Activated CD8-positive, alpha-beta T cell treated with anti-CD3 and anti-CD28 coated beads for 36 hours (primary cell): ENCODE results near the gene DDIAS. TPM values are rescaled to one million over a fixed set of nuclear protein-coding genes. Genes with fewer than 3 reads are reported as not detected.
"Not testable (repeated sequence)": the region's sequence is repeated elsewhere in the genome, so short reads cannot be mapped to it uniquely, and the experiment has no call there.

Source experiments
- ATAC-seq: fragments of 200-7000 bp; cut with Tn5 transposase; one replicate; pipeline ENCODE4 v1.10.0; 2021; ENCODE audit warnings: mild to moderate bottlenecking, moderate library complexity
- CTCF ChIA-PET: fragments of 350-600 bp; sonication (Branson Sonifier 250); formaldehyde crosslinking; loops from one replicate; lab custom pipeline; 2021; ENCODE audit warnings: antibody characterized with exemption; lab: Charles Lee
- POLR2A ChIA-PET: fragments of 350-600 bp; sonication (Branson Sonifier 250); formaldehyde crosslinking; loops from one replicate; lab custom pipeline; 2021; ENCODE audit warnings: antibody characterized with exemption; lab: Charles Lee
- DNase-seq: peaks from one replicate; pipeline ENCODE4 v3.0.0-alpha.2; 2020
- H3K27ac Mint-ChIP-seq: one replicate; pipeline ENCODE4 v1.8.0; 2021; ENCODE audit warnings: mild to moderate bottlenecking, mixed read lengths
- H3K27me3 Mint-ChIP-seq: one replicate; pipeline ENCODE4 v1.8.0; 2021; ENCODE audit warnings: mixed read lengths
- H3K36me3 Mint-ChIP-seq: one replicate; pipeline ENCODE4 v1.8.0; 2021; ENCODE audit warnings: low read depth, mixed read lengths
- H3K4me1 Mint-ChIP-seq: one replicate; pipeline ENCODE4 v1.8.0; 2021; ENCODE audit warnings: low read depth, mixed read lengths
- H3K4me3 Mint-ChIP-seq: one replicate; pipeline ENCODE4 v1.8.0; 2021; ENCODE audit warnings: mild to moderate bottlenecking, moderate library complexity, mixed read lengths
- H3K9me3 Mint-ChIP-seq: one replicate; pipeline ENCODE4 v1.8.0; 2021; ENCODE audit warnings: mixed read lengths
- CTCF ChIP-seq: fragments of 200-600 bp; IDR thresholded peaks from one replicate; pipeline ENCODE4 v1.8.0; 2022; ENCODE audit warnings: antibody characterized with exemption, mild to moderate bottlenecking
- intact Hi-C: fragments of 100-400 bp; cut with micrococcal nuclease; formaldehyde crosslinking; loops from one replicate; pipeline ENCODE4 v1.10.0; 2022
- total RNA-seq, 2 experiments: library from RNA; stranded (reverse); gene quantifications; one replicate each; pipeline ENCODE4 v1.2.3, GENCODE V29; 2021

DDIAS gene
- total RNA-seq: 10 to 100 TPM; 19.5 to 22.3 TPM

GRCh38 chr11:82901165-82901921 lies at the start of gene DDIAS:
TSS of gene DDIAS (plus strand) at chr11:82901736. CDS start at chr11:82914739, 13,003 bp downstream.
- ChIA-PET CTCF (interaction anchor here (1.0 to 6.1 kb wide), 14 partner anchors 9 to 349 kb away, joined by 3 to 67 read pairs (median 5); partner anchors contain the start of genes PCF11 and RAB30), POLR2A (interaction anchor here (0.6 to 3.5 kb wide), 27 partner anchors 10 to 385 kb away, joined by 3 to 29 read pairs (median 4); partner anchors contain the start of genes ANKRD42, CCDC90B, PCF11 and RAB30)
- Mint-ChIP-seq H3K9me3 (no peaks in the 10 kb centered on the region), H3K4me3 (peak within 1 kb of the TSS; percentile 79), H3K27me3 (no peaks in the 10 kb centered on the region), H3K36me3 (peaks cover 5% of the 10 kb centered on the region), H3K27ac (peak within 1 kb of the TSS; percentile 98), H3K4me1 (peaks cover 53% of the 10 kb centered on the region)
- intact Hi-C loops: loop anchor here (2.0 to 5.0 kb wide), 4 partner anchors 34 to 291 kb away; partner anchors contain the start of genes ANKRD42, PCF11 and RAB30
- peak; percentile 99 for DNase-seq
- TF ChIP-seq CTCF: no peak
- peak; percentile 74 for ATAC-seq

- intact Hi-C loops: no loop called here
- no peak overlapping the region for H3K27ac Mint-ChIP-seq
- CTCF ChIA-PET: interaction anchor here (5.2 kb wide), 1 partner anchor 14 kb away, joined by 35 read pairs; no protein-coding TSS in a partner anchor
Observed at GRCh38 chr11:82854242-82854641, 47.3 kb upstream of the DDIAS start.

GRCh38 chr11:82854916-82855315 lies 46.6 kb upstream of the DDIAS start:
- H3K27ac Mint-ChIP-seq, H3K36me3 Mint-ChIP-seq, H3K9me3 Mint-ChIP-seq, ATAC-seq, H3K4me1 Mint-ChIP-seq, DNase-seq, H3K4me3 Mint-ChIP-seq, intact Hi-C loops, POLR2A ChIA-PET, H3K27me3 Mint-ChIP-seq: not testable (repeated sequence)
- CTCF ChIA-PET: interaction anchor here (0.8 kb wide), 1 partner anchor 13 kb away, joined by 4 read pairs; no protein-coding TSS in a partner anchor

More at GRCh38 chr11:82854242-82854641, 47.3 kb upstream of the DDIAS start:
- POLR2A ChIA-PET: interaction anchor here (1.0 kb wide), 1 partner anchor 8 kb away, joined by 3 read pairs; no protein-coding TSS in a partner anchor
- DNase-seq: no peak
- Mint-ChIP-seq H3K4me1 (peaks cover 3% of the 10 kb centered on the region), H3K9me3 (no peaks in the 10 kb centered on the region), H3K4me3 (no peak overlapping the region), H3K36me3 (peaks cover 6% of the 10 kb centered on the region), H3K27me3 (no peaks in the 10 kb centered on the region)
- no peak for TF ChIP-seq CTCF
- ATAC-seq: no peak

- no peak overlapping the region for H3K27ac Mint-ChIP-seq
- intact Hi-C loops: no loop called here
- DNase-seq (no peak), ATAC-seq (no peak)
- no peaks in the 10 kb centered on the region for H3K9me3 Mint-ChIP-seq
- CTCF ChIA-PET: interaction anchor here (0.8 to 2.5 kb wide), 2 partner anchors 12 kb away, joined by 4 to 8 read pairs; no protein-coding TSS in a partner anchor
- POLR2A ChIA-PET: no interaction called here
- peaks cover 6% of the 10 kb centered on the region for H3K36me3 Mint-ChIP-seq
- no peak for TF ChIP-seq CTCF
- H3K4me3 Mint-ChIP-seq: no peak overlapping the region
- peaks cover 3% of the 10 kb centered on the region for H3K4me1 Mint-ChIP-seq
- no peaks in the 10 kb centered on the region for H3K27me3 Mint-ChIP-seq
Observed at GRCh38 chr11:82855616-82856015, 45.9 kb upstream of the DDIAS start.

- intact Hi-C loops: no loop called here
- H3K36me3 Mint-ChIP-seq: peaks cover 6% of the 10 kb centered on the region
- H3K9me3 Mint-ChIP-seq: no peaks in the 10 kb centered on the region
- no peak overlapping the region for H3K4me3 Mint-ChIP-seq
- H3K27ac Mint-ChIP-seq: no peak overlapping the region
- no peaks in the 10 kb centered on the region for H3K27me3 Mint-ChIP-seq
- ChIA-PET CTCF (interaction anchor here (0.5 to 2.5 kb wide), 2 partner anchors 10 to 28 kb away, joined by 3 to 8 read pairs; no protein-coding TSS in a partner anchor), POLR2A (no interaction called here)
- H3K4me1 Mint-ChIP-seq: peaks cover 3% of the 10 kb centered on the region
- DNase-seq: no peak
- no peak for ATAC-seq
- no peak for TF ChIP-seq CTCF
Observed at GRCh38 chr11:82857145-82857544, 44.4 kb upstream of the DDIAS start.
